Left lung (tissue), 10 donors: ENCODE measurements around the gene CACNA1C. TPM values are rescaled to one million over a fixed set of nuclear protein-coding genes. Genes with fewer than 3 reads are reported as not detected.

ENCODE experiments used
- ATAC-seq: fragments of 200-7000 bp; cut with Tn5 transposase; one replicate; pipeline ENCODE4 v1.9.1; 2020; ENCODE audit warnings: moderate library complexity
- DNase-seq, 4 donors: peaks; one replicate each; pipeline ENCODE4 v3.0.0-alpha.2; 2013 to 2020
- H3K27ac ChIP-seq, 2 donors: fragments of 200-600 bp; sonication (generic) in 1 of 2; one replicate each; pipeline versions ENCODE4 v1.5.0 to v1.8.0; 2020 to 2021
- H3K27me3 ChIP-seq, 2 donors: fragments of 200-600 bp; sonication (generic) in 1 of 2; one replicate each; pipeline versions ENCODE4 v1.5.0 to v1.8.0; 2020 to 2021
- H3K36me3 ChIP-seq, 2 donors: fragments of 200-600 bp; sonication (generic) in 1 of 2; one replicate each; pipeline versions ENCODE4 v1.5.0 to v1.8.0; 2020 to 2021
- H3K4me1 ChIP-seq, 2 donors: fragments of 200-600 bp; one replicate each; pipeline ENCODE4 v1.8.0; 2021
- H3K4me3 ChIP-seq, 2 donors: fragments of 200-600 bp; sonication (generic) in 1 of 2; one replicate each; pipeline versions ENCODE4 v1.5.0 to v1.8.0; 2020 to 2021; ENCODE audit warnings: mild to moderate bottlenecking in 1 of 2
- H3K9me3 ChIP-seq, 2 donors: fragments of 200-600 bp; sonication (generic) in 1 of 2; one replicate each; pipeline versions ENCODE4 v1.5.0 to v1.8.0; 2020 to 2021
- CTCF ChIP-seq, 2 donors: fragments of 200-600 bp; sonication (generic) in 1 of 2; IDR thresholded peaks; one replicate each; pipeline versions ENCODE4 v1.5.0 to v1.8.0; 2021; ENCODE audit warnings: antibody characterized with exemption in 2 of 2
- intact Hi-C, 2 donors: fragments of 100-400 bp; cut with DNase I; formaldehyde crosslinking; loops; one replicate each; pipeline versions ENCODE4 v1.11.2 to v1.14.2; 2022
- polyA plus RNA-seq, 6 donors: library from polyadenylated mRNA; unstranded; fragments of 120-200 nt; gene quantifications; one replicate each; pipeline ENCODE4 v1.2.1, GENCODE V29; 2013; ENCODE audit not compliant: insufficient read length in 6 of 6
- total RNA-seq, 2 donors: library from RNA; stranded (reverse); fragmentation: NEBNext Ultra II Directional; extraction: Animal tissue kit (Norgen Biotek cat#: 25700); gene quantifications; one replicate each; pipeline ENCODE4 v1.2.1, GENCODE V29; 2021
- donor health status: DM: no; HTN: yes; CAD: no.
- donor health status: DM: no; HTN: no; CAD: no.

Gene CACNA1C
- total and polyA plus RNA-seq, 8 donors: 11.9 to 21.9 (median 14.2) TPM

- TF ChIP-seq CTCF (IDR thresholded peaks at IDR 0.05): no peak
- DNase-seq (no peak), ATAC-seq (no peak)
- H3K36me3 ChIP-seq: no peaks in the 10 kb centered on the region
- H3K4me1 ChIP-seq: no peaks in the 10 kb centered on the region
- no peak overlapping the region for H3K27ac ChIP-seq
- intact Hi-C loops: no loop called here
- H3K9me3 ChIP-seq: no peaks in the 10 kb centered on the region
- no peaks in the 10 kb centered on the region for H3K27me3 ChIP-seq
- H3K4me3 ChIP-seq: no peak overlapping the region
Measured at GRCh38 chr12:2023365-2023764, 29.4 kb upstream of the CACNA1C start.

GRCh38 chr12:2027351-2027750, 25.4 kb upstream of the CACNA1C start:
- DNase-seq: no peak
- Histone ChIP-seq H3K9me3 (no peaks in the 10 kb centered on the region), H3K4me1 (no peaks in the 10 kb centered on the region), H3K4me3 (no peak overlapping the region), H3K27ac (no peak overlapping the region), H3K27me3 (peaks cover 0 to 7% of the 10 kb centered on the region in 2 donors), H3K36me3 (no peaks in the 10 kb centered on the region)
- ATAC-seq: no peak
- intact Hi-C loops: no loop called here
- no peak for TF ChIP-seq CTCF (IDR thresholded peaks at IDR 0.05)

GRCh38 chr12:2029851-2030250, 22.9 kb upstream of the CACNA1C start:
- no peaks in the 10 kb centered on the region for H3K36me3 ChIP-seq
- ATAC-seq: no peak
- no peak overlapping the region for H3K27ac ChIP-seq
- no peaks in the 10 kb centered on the region for H3K9me3 ChIP-seq
- no peak overlapping the region for H3K4me3 ChIP-seq
- H3K4me1 ChIP-seq: peaks cover 0 to 4% of the 10 kb centered on the region in 2 donors
- peaks cover 0 to 19% of the 10 kb centered on the region in 2 donors for H3K27me3 ChIP-seq
- intact Hi-C loops: loop anchor here in 1 of 2 donors (10.0 kb wide), 1 partner anchor 235 kb away; no protein-coding TSS in a partner anchor
- no peak for DNase-seq
- no peak for TF ChIP-seq CTCF (IDR thresholded peaks at IDR 0.05)

GRCh38 chr12:2032506-2032905, 20.3 kb upstream of the CACNA1C start:
- Histone ChIP-seq H3K36me3 (no peaks in the 10 kb centered on the region), H3K27ac (no peak overlapping the region), H3K4me1 (peaks cover 8 to 10% of the 10 kb centered on the region in 2 donors), H3K9me3 (no peaks in the 10 kb centered on the region), H3K4me3 (no peak overlapping the region), H3K27me3 (peaks cover 0 to 44% of the 10 kb centered on the region in 2 donors)
- no peak for ATAC-seq
- intact Hi-C loops: loop anchor here in 1 of 2 donors (10.0 kb wide), 1 partner anchor 238 kb away; no protein-coding TSS in a partner anchor
- no peak for TF ChIP-seq CTCF (IDR thresholded peaks at IDR 0.05)
- no peak for DNase-seq

- peak; percentile 97 to 98 for TF ChIP-seq CTCF (IDR thresholded peaks at IDR 0.05)
- Histone ChIP-seq H3K27me3 (peaks cover 0 to 49% of the 10 kb centered on the region in 2 donors), H3K4me3 (peak overlapping the region; percentile 17 to 28), H3K4me1 (peaks cover 8 to 10% of the 10 kb centered on the region in 2 donors), H3K36me3 (no peaks in the 10 kb centered on the region), H3K9me3 (no peaks in the 10 kb centered on the region), H3K27ac (no peak overlapping the region)
- ATAC-seq: peak; percentile 100
- DNase-seq: peak; percentile 75 to 97 (median 90)
- intact Hi-C loops: loop anchor here in 1 of 2 donors (10.0 kb wide), 1 partner anchor 240 kb away; no protein-coding TSS in a partner anchor
Measured at GRCh38 chr12:2034633-2035430, 18.0 kb upstream of the CACNA1C start.
